Neuronal stem cell (in vitro differentiated cells): ENCODE data around the gene SPDL1.

Experiments used
- DNase-seq: peaks from one replicate; pipeline ENCODE4 v3.0.0-alpha.2; 2013; ENCODE audit warnings: low spot score
- H2AFZ ChIP-seq: one replicate; pipeline ENCODE4 v1.6.1; 2013; ENCODE audit warnings: mild to moderate bottlenecking, low read length, inconsistent platforms
- H2AK5ac ChIP-seq: 2 replicates; pipeline ENCODE4 v1.6.1; 2013; ENCODE audit warnings: low read depth, mild to moderate bottlenecking, inconsistent platforms, low read length, moderate library complexity, mixed read lengths
- H2BK120ac ChIP-seq: 2 replicates; pipeline ENCODE4 v1.6.1; 2013; ENCODE audit warnings: low read depth, mild to moderate bottlenecking, inconsistent platforms, low read length, moderate library complexity, mixed read lengths
- H2BK12ac ChIP-seq: one replicate; pipeline ENCODE4 v1.6.1; 2013; ENCODE audit warnings: low read length, inconsistent platforms
- H2BK15ac ChIP-seq: 2 replicates; pipeline ENCODE4 v1.6.1; 2013; ENCODE audit warnings: mild to moderate bottlenecking, low read length, inconsistent platforms, mixed read lengths
- H2BK5ac ChIP-seq: one replicate; pipeline ENCODE4 v1.6.1; 2013; ENCODE audit warnings: inconsistent platforms, mild to moderate bottlenecking, low read length, moderate library complexity
- H3K14ac ChIP-seq: one replicate; pipeline ENCODE4 v1.6.1; 2013; ENCODE audit warnings: low read length, inconsistent platforms
- H3K18ac ChIP-seq: 2 replicates; pipeline ENCODE4 v1.6.1; 2013; ENCODE audit warnings: low read length, inconsistent platforms
- H3K23ac ChIP-seq: 2 replicates; pipeline ENCODE4 v1.6.1; 2013; ENCODE audit warnings: low read depth, mild to moderate bottlenecking, mixed read lengths, low read length, inconsistent platforms; ENCODE audit not compliant: poor library complexity
- H3K27ac ChIP-seq: replicated peaks from 3 replicates; pipeline ENCODE4 v1.5.1; 2013; ENCODE audit warnings: low read length, inconsistent platforms
- H3K27me3 ChIP-seq, 3 experiments: 2 replicates each; pipeline ENCODE4 v1.6.1; 2013; ENCODE audit warnings: low read length in 3 of 3, mild to moderate bottlenecking in 2 of 3, inconsistent platforms in 1 of 3, low read depth in 1 of 3, mixed read lengths in 1 of 3, moderate library complexity in 1 of 3; ENCODE audit not compliant: control insufficient read depth in 3 of 3, insufficient read depth in 3 of 3
- H3K36me3 ChIP-seq, 2 donors: replicated peaks in 1 of 2; 2 replicates each; pipeline ENCODE4 v1.6.1; 2013; ENCODE audit warnings: low read length in 2 of 2; ENCODE audit not compliant: control insufficient read depth in 2 of 2, insufficient read depth in 2 of 2
- H3K4ac ChIP-seq: 2 replicates; pipeline ENCODE4 v1.6.1; 2013; ENCODE audit warnings: inconsistent platforms, mild to moderate bottlenecking, low read length, moderate library complexity
- H3K4me1 ChIP-seq, 2 donors: 1 replicate in 1 of 2; 2 replicates in 1 of 2; pipeline ENCODE4 v1.6.1; 2013; ENCODE audit warnings: low read length in 2 of 2, low read depth in 1 of 2; ENCODE audit not compliant: control insufficient read depth in 2 of 2, insufficient read depth in 1 of 2
- H3K4me2 ChIP-seq: one replicate; pipeline ENCODE4 v1.6.1; 2013; ENCODE audit warnings: mild to moderate bottlenecking, low read length, inconsistent platforms; ENCODE audit not compliant: insufficient read depth, poor library complexity, severe bottlenecking
- H3K4me3 ChIP-seq, 2 donors: 2 replicates each; pipeline ENCODE4 v1.5.1; 2013; ENCODE audit warnings: low read length in 2 of 2, mild to moderate bottlenecking in 2 of 2, inconsistent platforms in 1 of 2, moderate library complexity in 1 of 2
- H3K79me1 ChIP-seq: one replicate; pipeline ENCODE4 v1.6.1; 2013; ENCODE audit warnings: low read depth, mild to moderate bottlenecking, inconsistent platforms, low read length, moderate library complexity
- H3K9ac ChIP-seq: one replicate; pipeline ENCODE4 v1.6.1; 2013; ENCODE audit warnings: mild to moderate bottlenecking, low read depth, low read length, inconsistent platforms; ENCODE audit not compliant: poor library complexity
- H3K9me3 ChIP-seq, 2 donors: replicated peaks in 1 of 2; 2 replicates each; pipeline versions ENCODE3 to v1.6.1; 2013; ENCODE audit warnings: low read length in 2 of 2, mild to moderate bottlenecking in 2 of 2, inconsistent platforms in 1 of 2, low read depth in 1 of 2, mixed read lengths in 1 of 2, moderate library complexity in 1 of 2; ENCODE audit not compliant: control insufficient read depth in 2 of 2, insufficient read depth in 1 of 2
- H4K8ac ChIP-seq: one replicate; pipeline ENCODE4 v1.6.1; 2013; ENCODE audit warnings: low read depth, mild to moderate bottlenecking, inconsistent platforms, low read length, moderate library complexity
- H4K91ac ChIP-seq: one replicate; pipeline ENCODE4 v1.6.1; 2013; ENCODE audit warnings: low read length, low read depth, mild to moderate bottlenecking, inconsistent platforms; ENCODE audit not compliant: poor library complexity
- WGBS, 2 donors: extraction: QIAGEN DNeasy Blood & Tissue Kit; methylation state at CpG; one replicate each; pipeline ENCODE4 v1.1.7; 2013; ENCODE audit warnings: missing lambda C conversion rate in 2 of 2, mixed read lengths in 1 of 2; ENCODE audit not compliant: insufficient read length in 2 of 2, insufficient replicate concordance in 1 of 2; ENCODE audit errors: extremely low coverage in 2 of 2; 5-methylcytosine and 5-hydroxymethylcytosine counted together

Gene SPDL1

DNA sequence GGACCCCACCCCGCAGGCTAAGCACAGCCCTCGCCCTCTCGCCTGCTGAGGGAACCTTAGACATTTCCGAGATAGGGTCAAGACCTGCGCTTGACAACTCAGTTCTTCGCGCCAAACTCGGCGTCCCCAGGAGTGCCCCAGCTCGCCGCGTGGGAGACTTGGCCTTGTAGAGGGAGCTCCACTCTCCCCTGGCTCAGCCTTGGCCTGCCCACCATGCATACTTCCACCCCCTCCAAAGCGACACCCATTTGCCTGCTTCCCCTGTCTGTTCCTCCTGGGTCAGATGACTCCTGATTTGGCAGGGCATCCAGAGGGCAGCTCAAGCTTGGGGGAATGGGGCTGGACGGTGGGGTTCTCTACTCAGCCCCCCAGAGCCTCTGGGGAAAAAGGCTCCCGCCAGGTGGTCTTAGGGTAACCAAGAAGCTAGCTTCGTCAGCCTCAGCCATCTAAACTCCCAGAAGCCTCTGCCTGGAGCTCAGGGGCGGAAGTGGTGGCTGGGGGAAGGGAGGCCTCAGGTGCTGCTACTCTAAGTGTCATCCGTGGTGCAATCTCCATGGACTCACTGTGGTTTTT, 54.1 kb downstream of the SPDL1 start:
- Histone ChIP-seq H3K23ac (peak overlapping the region; percentile 74), H3K36me3 (no peaks in the 10 kb centered on the region), H3K4me3 (no peak overlapping the region), H3K27me3 (peaks cover 0 to 21% (median 19%) of the 10 kb centered on the region in 3 experiments), H3K9ac (no peak overlapping the region), H2BK12ac (no peak overlapping the region), H3K4me1 (peaks cover 0 to 2% of the 10 kb centered on the region in 2 donors), H3K4ac (no peak overlapping the region), H3K79me1 (no peaks in the 10 kb centered on the region), H3K4me2 (peak overlapping the region; percentile 91), H3K18ac (peak overlapping the region; percentile 95), H2BK120ac (peak overlapping the region; percentile 90), H2AK5ac (no peak overlapping the region), H2BK15ac (no peak overlapping the region), H2BK5ac (no peak overlapping the region), H2AFZ (peak overlapping the region; percentile 64), H4K8ac (peak overlapping the region; percentile 73), H3K14ac (peak overlapping the region; percentile 50), H4K91ac (no peak overlapping the region), H3K27ac (no peak overlapping the region), H3K9me3 (peaks cover 0 to 4% of the 10 kb centered on the region in 2 donors)
- no peak for DNase-seq
- no CpG with 5 or more reads among the region's 18 CpGs for WGBS, 2 donors

DNA sequence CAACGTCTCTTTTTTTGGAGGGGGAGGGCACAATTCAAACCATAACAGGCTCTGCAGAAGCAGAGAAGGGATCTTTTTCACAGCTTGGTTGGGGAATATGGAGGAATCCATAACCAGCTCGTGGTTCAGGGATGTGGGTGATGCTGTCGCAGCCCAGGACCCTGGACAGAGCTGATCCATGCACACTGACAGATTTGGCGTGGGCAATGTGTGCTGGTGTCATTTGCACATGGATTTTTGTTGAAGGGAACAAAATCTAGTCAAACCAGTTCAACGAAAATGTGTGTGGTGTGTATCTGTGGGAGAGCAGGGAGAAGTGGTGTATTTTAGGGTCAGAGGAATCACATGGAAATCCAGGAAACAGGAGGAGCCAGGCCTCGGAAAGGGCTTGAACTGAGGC, 57.7 kb downstream of the SPDL1 start:
- no peak overlapping the region for H2BK5ac ChIP-seq
- no peak overlapping the region for H2BK12ac ChIP-seq
- H4K8ac ChIP-seq: no peak overlapping the region
- peaks cover 0 to 4% of the 10 kb centered on the region in 2 donors for H3K9me3 ChIP-seq
- no peaks in the 10 kb centered on the region for H3K36me3 ChIP-seq
- no peak overlapping the region for H2BK15ac ChIP-seq
- DNase-seq: no peak
- no peak overlapping the region for H3K14ac ChIP-seq
- no peak overlapping the region for H3K9ac ChIP-seq
- no peaks in the 10 kb centered on the region for H3K79me1 ChIP-seq
- no peak overlapping the region for H3K4ac ChIP-seq
- H2AK5ac ChIP-seq: no peak overlapping the region
- H3K4me2 ChIP-seq: no peak overlapping the region
- H3K4me1 ChIP-seq: peaks cover 0 to 6% of the 10 kb centered on the region in 2 donors
- H3K18ac ChIP-seq: no peak overlapping the region
- no peak overlapping the region for H3K23ac ChIP-seq
- H3K27ac ChIP-seq: no peak overlapping the region
- peaks cover 0 to 19% (median 19%) of the 10 kb centered on the region in 3 experiments for H3K27me3 ChIP-seq
- H3K4me3 ChIP-seq: no peak overlapping the region
- WGBS, 2 donors: no CpG with 5 or more reads among the region's 6 CpGs
- no peak overlapping the region for H2BK120ac ChIP-seq
- H2AFZ ChIP-seq: no peak overlapping the region
- no peak overlapping the region for H4K91ac ChIP-seq

DNA sequence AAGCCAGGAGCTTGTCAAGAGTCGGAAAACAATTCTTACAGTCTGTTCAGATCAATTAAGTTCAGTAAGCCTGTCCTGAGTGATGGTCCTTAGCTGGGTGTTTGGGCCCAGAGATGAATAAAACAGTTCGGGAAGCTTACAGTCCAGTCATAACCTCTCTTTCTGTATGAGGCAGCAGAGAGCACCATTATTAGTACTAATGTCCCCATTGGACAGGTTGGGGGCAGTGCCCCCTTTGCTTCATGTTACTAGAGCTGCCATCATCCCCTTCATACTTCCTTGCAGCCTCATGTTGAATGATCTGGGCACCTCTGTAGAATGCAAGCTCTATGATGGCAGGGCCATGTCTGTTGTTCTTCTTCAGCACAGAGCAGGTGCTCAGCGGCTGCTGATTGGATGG, 63.3 kb downstream of the SPDL1 start:
- Histone ChIP-seq H3K27me3 (no peaks in the 10 kb centered on the region), H2AFZ (no peak overlapping the region), H3K23ac (no peak overlapping the region), H3K79me1 (no peaks in the 10 kb centered on the region), H3K4ac (no peak overlapping the region), H2BK12ac (no peak overlapping the region), H2BK15ac (no peak overlapping the region), H3K9me3 (no peaks in the 10 kb centered on the region), H3K14ac (no peak overlapping the region), H3K27ac (no peak overlapping the region), H4K91ac (no peak overlapping the region), H3K9ac (no peak overlapping the region), H2BK5ac (no peak overlapping the region), H3K4me3 (no peak overlapping the region), H4K8ac (no peak overlapping the region), H2BK120ac (no peak overlapping the region), H3K36me3 (no peaks in the 10 kb centered on the region), H2AK5ac (no peak overlapping the region), H3K18ac (no peak overlapping the region), H3K4me2 (no peak overlapping the region), H3K4me1 (peaks cover 0 to 3% of the 10 kb centered on the region in 2 donors)
- DNase-seq: no peak
- WGBS, 2 donors: no CpG with 5 or more reads among the region's 3 CpGs

DNA sequence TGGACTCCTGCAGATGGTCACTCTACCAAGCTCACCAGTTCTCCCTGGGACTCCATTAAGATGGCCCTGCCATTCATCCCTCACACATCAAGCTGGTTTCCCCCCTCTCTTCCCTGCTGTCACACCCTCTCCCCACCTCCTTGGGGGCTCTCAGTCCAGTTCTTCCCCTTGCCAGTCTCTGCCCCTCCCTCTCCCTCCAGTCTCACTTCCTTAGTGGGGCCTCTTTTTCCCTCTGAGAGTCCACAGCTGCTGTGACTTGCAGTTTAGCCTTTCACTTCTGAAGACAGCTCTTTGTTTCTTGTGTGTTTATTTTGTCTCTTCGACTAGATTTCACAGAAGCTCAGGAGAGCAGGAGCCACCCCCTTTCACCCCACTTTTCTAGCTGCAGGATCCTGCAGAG, 64.0 kb downstream of the SPDL1 start:
- no peak overlapping the region for H3K14ac ChIP-seq
- H4K8ac ChIP-seq: no peak overlapping the region
- H2AK5ac ChIP-seq: no peak overlapping the region
- no peak overlapping the region for H3K4me3 ChIP-seq
- H3K79me1 ChIP-seq: no peaks in the 10 kb centered on the region
- H3K27me3 ChIP-seq: no peaks in the 10 kb centered on the region
- no peak overlapping the region for H2BK15ac ChIP-seq
- no peak overlapping the region for H2AFZ ChIP-seq
- H3K9me3 ChIP-seq: no peaks in the 10 kb centered on the region
- no peak overlapping the region for H3K9ac ChIP-seq
- H2BK12ac ChIP-seq: no peak overlapping the region
- DNase-seq: no peak
- no peak overlapping the region for H3K4me2 ChIP-seq
- no peak overlapping the region for H3K23ac ChIP-seq
- WGBS, 2 donors: no CpG with 5 or more reads among the region's 1 CpG
- H3K18ac ChIP-seq: no peak overlapping the region
- H3K4me1 ChIP-seq: peaks cover 0 to 3% of the 10 kb centered on the region in 2 donors
- H2BK120ac ChIP-seq: no peak overlapping the region
- no peak overlapping the region for H3K27ac ChIP-seq
- H3K36me3 ChIP-seq: no peaks in the 10 kb centered on the region
- no peak overlapping the region for H4K91ac ChIP-seq
- no peak overlapping the region for H3K4ac ChIP-seq
- no peak overlapping the region for H2BK5ac ChIP-seq
